Cortex of kidney (tissue), 1 donor: ENCODE results near the gene TP53INP2.
"Not testable (repeated sequence)": the region's sequence is repeated elsewhere in the genome, so short reads cannot be mapped to it uniquely, and the experiment has no call there.

ENCODE experiments used
- DNase-seq: peaks from one replicate; lab custom pipeline; 2025; lab: John Stamatoyannopoulos, UW

The TP53INP2 gene

GRCh38 chr20:34722560-34722959 lies 18.4 kb downstream of the TP53INP2 start:
- DNase-seq: not testable (repeated sequence)

- no peak for DNase-seq
Observed at GRCh38 chr20:34724172-34724571, 20.0 kb downstream of the TP53INP2 start.

GRCh38 chr20:34729416-34729815 lies 25.3 kb downstream of the TP53INP2 start:
- DNase-seq: no peak

- DNase-seq: no peak
Observed at GRCh38 chr20:34732523-34732922, 28.4 kb downstream of the TP53INP2 start.

- no peak for DNase-seq
Observed at GRCh38 chr20:34736106-34736735, 32.1 kb downstream of the TP53INP2 start.

- no peak for DNase-seq
Observed at GRCh38 chr20:34743039-34743438, 38.9 kb downstream of the TP53INP2 start.

GRCh38 chr20:34744340-34744739 lies 40.2 kb downstream of the TP53INP2 start:
- DNase-seq: no peak

GRCh38 chr20:34744847-34745246 lies 40.7 kb downstream of the TP53INP2 start:
- no peak for DNase-seq

- DNase-seq: no peak
Observed at GRCh38 chr20:34746674-34747073, 42.5 kb downstream of the TP53INP2 start.

GRCh38 chr20:34747479-34747878 lies 43.3 kb downstream of the TP53INP2 start:
- DNase-seq: no peak

- no peak for DNase-seq
Observed at GRCh38 chr20:34748709-34749108, 44.6 kb downstream of the TP53INP2 start.

- DNase-seq: no peak
Observed at GRCh38 chr20:34750484-34750883, 46.3 kb downstream of the TP53INP2 start.

GRCh38 chr20:34751453-34751852 lies 47.3 kb downstream of the TP53INP2 start:
- no peak for DNase-seq

GRCh38 chr20:34753706-34754461 lies 49.7 kb downstream of the TP53INP2 start:
- no peak for DNase-seq

- no peak for DNase-seq
Observed at GRCh38 chr20:34754611-34755010, 50.5 kb downstream of the TP53INP2 start.

GRCh38 chr20:34755367-34755766 lies 51.2 kb downstream of the TP53INP2 start:
- DNase-seq: no peak

GRCh38 chr20:34762031-34762555 lies 57.9 kb downstream of the TP53INP2 start:
- no peak for DNase-seq
